NCI-H748 (cell line): Measurements from ENCODE around the gene MCF2L.
"Not testable (repeated sequence)": the region's sequence is repeated elsewhere in the genome, so short reads cannot be mapped to it uniquely, and the experiment has no call there.

Experiments used
- DNase-seq: peaks from one replicate; lab custom pipeline; 2025; ENCODE audit not compliant: unreplicated experiment; lab: John Stamatoyannopoulos, UW

The MCF2L gene

GRCh38 chr13:113029487-113030258, 60.7 kb downstream of the MCF2L start:
- DNase-seq, result peak; percentile 44

DNA sequence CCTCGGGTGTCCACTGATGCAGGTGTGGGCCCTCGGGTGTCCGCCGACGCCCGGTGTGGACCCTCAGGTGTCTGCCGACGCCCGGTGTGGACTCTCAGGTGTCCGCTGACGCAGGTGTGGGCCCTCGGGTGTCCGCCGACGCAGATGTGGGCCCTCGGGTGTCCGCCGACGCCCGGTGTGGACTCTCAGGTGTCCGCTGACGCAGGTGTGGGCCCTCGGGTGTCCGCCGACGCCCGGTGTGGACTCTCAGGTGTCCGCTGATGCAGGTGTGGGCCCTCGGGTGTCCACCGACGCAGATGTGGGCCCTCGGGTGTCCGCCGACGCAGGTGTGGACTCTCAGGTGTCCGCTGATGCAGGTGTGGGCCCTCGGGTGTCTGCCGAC, 61.2 kb downstream of the MCF2L start:
- not testable (repeated sequence) for DNase-seq

DNA sequence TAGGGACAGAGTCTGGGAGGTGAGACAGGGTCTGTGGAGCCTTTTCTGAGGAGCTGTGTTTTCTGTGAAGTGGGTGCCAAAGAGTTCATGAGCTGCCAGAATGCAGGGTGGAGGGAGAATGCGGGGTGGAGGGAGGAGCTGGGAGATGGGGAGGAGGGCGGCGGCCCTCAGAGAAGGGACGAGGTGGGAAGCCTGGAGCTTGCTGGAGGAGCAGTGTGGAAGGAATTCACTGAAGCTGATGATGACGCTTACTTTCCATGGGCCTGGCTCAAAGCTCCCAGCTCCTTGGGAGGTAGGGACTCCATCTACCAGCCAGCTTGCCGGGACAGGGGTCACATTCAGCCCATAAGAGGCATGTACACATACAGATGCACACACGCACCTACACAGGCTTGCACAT, 62.5 kb downstream of the MCF2L start:
- no peak for DNase-seq

DNA sequence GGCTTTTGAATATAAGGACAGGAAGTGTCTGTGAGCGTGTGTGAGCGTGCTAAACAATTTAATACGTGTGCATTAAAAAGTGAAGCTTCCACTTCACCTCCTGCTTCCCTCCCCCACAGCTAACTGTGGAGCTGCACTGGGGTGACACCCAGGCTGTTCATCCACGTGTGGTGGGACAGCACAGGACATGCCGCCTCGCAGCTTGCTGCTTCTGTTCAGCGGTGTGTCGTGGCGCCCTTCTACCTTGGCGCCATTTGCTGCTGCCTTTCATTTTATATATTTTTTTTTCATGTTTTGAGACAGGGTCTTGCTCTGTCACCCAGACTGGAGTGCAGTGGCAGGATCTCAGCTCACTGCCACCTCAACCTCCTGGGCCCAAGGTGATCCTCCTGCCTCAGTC, 63.3 kb downstream of the MCF2L start:
- no peak for DNase-seq

- no peak for DNase-seq
Measured at GRCh38 chr13:113033054-113033850, 64.2 kb downstream of the MCF2L start.

- peak; percentile 45 for DNase-seq
Measured at GRCh38 chr13:113034451-113035212, 65.6 kb downstream of the MCF2L start.

DNA sequence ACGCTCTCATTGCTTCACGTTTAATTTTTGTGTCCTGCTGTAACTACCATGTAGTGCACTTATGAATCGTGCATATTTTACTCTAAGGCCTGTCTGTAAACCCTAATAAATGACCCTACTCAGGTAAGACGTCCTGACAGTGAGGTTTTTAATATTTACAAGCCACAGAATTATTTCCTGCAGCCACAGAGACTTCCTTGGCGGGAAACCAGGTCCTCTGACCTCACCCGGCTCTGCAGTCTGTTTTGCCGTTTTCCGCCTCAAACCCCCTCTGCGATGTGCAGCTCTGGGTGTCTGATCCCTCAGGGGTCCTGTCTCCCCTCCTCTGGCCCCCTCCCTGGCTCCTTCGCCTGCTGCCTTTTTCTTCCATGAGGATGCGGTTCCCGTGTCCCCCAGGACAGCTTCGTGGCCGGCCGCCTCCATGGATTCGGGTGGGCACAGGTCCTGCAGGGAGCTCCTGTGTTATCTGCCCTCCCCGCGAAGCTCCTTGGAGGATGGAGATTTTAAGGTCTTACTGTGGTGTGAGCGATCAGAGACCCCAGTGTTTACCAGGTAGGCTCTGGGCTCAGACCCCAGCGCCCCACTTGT, 66.3 kb downstream of the MCF2L start:
- no peak for DNase-seq

DNA sequence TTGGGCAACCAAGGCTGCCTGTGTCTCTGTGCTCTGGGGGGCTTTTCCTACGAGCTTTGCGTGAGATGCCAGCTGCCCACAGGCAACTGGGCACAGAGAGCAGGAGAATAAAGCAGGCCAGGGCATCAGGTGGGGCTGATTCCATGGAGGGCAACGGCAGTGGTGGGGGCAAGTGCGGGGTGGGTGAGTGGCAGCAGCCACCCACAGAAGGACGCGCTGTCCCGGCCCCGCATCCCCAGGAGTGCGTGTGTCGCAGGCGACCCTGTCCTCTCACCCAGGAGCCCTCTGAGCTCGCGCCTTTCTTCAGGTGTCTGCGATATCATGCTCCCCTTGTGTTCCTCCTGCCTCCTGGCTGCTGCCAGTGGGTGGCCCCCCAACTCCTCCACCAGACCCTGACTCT, 67.4 kb downstream of the MCF2L start:
- DNase-seq, result no peak

- DNase-seq, result no peak
Measured at GRCh38 chr13:113040031-113040430, 71.0 kb downstream of the MCF2L start.

DNA sequence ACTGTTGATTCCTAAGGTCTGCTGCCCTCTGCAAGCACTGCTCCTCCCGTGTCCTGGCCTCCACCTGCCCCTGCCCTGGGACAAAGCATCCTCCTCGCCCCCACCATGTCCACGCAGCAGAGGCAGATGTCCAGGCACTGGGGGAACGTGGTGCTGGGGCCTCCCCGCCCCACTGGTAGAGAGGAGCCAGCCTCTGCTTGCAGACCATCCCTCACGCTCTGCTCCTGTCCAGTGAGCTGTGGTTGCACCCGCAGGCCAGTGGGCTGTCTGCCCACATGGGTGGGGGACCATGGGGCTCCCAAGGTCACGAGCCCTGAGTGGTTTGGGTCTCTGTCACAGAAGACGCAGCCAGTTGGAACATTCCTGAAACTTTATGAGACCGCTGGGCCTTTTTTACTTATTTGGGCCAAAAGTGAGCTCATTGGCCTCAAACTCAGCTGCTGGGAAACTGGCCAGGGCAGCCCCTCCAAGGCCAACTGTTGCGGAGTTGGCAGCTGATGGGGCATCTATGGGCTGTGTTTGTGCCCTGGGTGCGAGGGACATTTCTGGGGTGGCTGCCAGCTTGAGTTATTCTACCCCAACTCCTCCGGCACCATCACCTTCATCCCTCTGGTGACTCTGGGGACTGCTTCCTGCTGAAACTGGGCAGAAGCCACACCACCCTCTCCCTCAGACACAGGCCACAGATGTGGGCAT, 71.7 kb downstream of the MCF2L start:
- DNase-seq, result no peak

GRCh38 chr13:113041293-113041690, 72.3 kb downstream of the MCF2L start:
- DNase-seq, result no peak

DNA sequence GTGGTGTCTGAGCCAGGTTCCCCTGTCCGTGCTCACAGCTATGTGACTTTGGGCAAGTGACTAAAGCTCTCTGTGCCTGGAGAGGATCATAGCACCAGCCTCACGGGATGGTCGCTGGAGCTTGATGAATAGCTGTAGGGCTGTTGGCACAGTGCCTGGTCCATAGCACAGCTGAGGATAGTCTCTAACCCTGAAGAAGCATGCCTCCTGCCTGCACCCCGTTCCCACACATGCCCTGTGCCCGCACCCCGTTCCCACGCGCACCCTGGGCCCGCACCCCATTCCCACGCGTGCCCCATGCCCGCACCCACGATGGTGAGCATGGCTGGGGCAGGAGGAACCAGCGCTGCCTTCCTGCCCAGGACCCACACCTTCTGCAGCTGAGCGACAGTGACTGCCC, 72.9 kb downstream of the MCF2L start:
- no peak for DNase-seq

- no peak for DNase-seq
Measured at GRCh38 chr13:113042456-113042855, 73.4 kb downstream of the MCF2L start.

- no peak for DNase-seq
Measured at GRCh38 chr13:113043001-113043630, 74.1 kb downstream of the MCF2L start.

DNA sequence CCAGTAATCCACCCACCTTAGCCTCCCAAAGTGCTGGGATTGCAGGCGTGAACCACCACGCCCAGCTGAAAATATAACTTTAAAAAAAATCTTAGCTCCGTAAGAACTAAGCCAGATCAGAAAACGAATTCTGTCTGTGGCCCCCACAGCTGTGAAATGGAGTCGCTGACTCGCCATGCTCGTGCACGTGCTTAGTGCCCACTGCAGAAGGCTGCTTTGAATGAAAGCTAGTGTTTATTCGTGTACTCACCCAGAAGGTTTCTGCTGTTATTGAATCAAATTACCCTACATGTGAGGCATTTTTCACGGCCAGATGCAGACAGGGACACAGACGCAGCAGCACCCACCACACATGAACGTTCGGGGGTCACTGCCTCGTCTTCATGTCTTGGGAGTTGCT, 74.9 kb downstream of the MCF2L start:
- no peak for DNase-seq

- DNase-seq, result no peak
Measured at GRCh38 chr13:113044391-113045114, 75.5 kb downstream of the MCF2L start.

- no peak for DNase-seq
Measured at GRCh38 chr13:113045251-113046127, 76.5 kb downstream of the MCF2L start.

- no peak for DNase-seq
Measured at GRCh38 chr13:113046128-113046882, 77.3 kb downstream of the MCF2L start.
